GM23338 (cell line): ENCODE data around the gene MARS2. TPM values are rescaled to one million over a fixed set of nuclear protein-coding genes. Genes with fewer than 3 reads are reported as not detected.

ENCODE experiments used
- ATAC-seq: fragments of 200-7000 bp; cut with Tn5 transposase; 3 replicates; pipeline ENCODE4 v1.9.1; 2020
- DNase-seq: peaks from one replicate; pipeline ENCODE4 v3.0.0-alpha.2; 2015; ENCODE audit warnings: low spot score
- H2AFZ ChIP-seq: fragments of 200-600 bp; sonication (generic); 2 replicates; pipeline ENCODE4 v1.8.0; 2016; ENCODE audit warnings: antibody characterized with exemption, mild to moderate bottlenecking, moderate library complexity
- H3F3A ChIP-seq: fragments of 200-600 bp; sonication (generic); replicated peaks from 2 replicates; pipeline ENCODE4 v1.8.0; 2017; ENCODE audit warnings: antibody characterized with exemption, mixed run types, low read depth
- H3K27ac ChIP-seq: fragments of 200-600 bp; sonication (generic); 2 replicates; pipeline ENCODE4 v1.6.1; 2016; ENCODE audit warnings: low read depth
- H3K27me3 ChIP-seq: fragments of 200-600 bp; sonication (generic); 2 replicates; pipeline ENCODE4 v1.8.0; 2016; ENCODE audit warnings: mild to moderate bottlenecking, mixed run types, moderate library complexity; ENCODE audit not compliant: insufficient read depth
- H3K36me3 ChIP-seq: fragments of 200-600 bp; sonication (generic); 2 replicates; pipeline ENCODE4 v1.8.0; 2016; ENCODE audit warnings: mild to moderate bottlenecking; ENCODE audit not compliant: insufficient read depth
- H3K4me1 ChIP-seq: fragments of 200-600 bp; sonication (generic); 2 replicates; pipeline ENCODE4 v1.8.0; 2016; ENCODE audit warnings: mild to moderate bottlenecking, moderate library complexity; ENCODE audit not compliant: insufficient read depth
- H3K4me2 ChIP-seq: fragments of 200-600 bp; sonication (generic); 2 replicates; pipeline ENCODE4 v1.7.1; 2017; ENCODE audit warnings: mixed run types
- H3K4me3 ChIP-seq: fragments of 200-600 bp; sonication (generic); 2 replicates; pipeline ENCODE4 v1.6.1; 2016; ENCODE audit warnings: mixed run types
- H3K79me2 ChIP-seq: fragments of 200-600 bp; sonication (generic); replicated peaks from 2 replicates; pipeline ENCODE4 v1.8.0; 2017; ENCODE audit warnings: mild to moderate bottlenecking; ENCODE audit not compliant: insufficient read depth
- H3K9me2 ChIP-seq: fragments of 200-600 bp; sonication (generic); 2 replicates; pipeline ENCODE4 v1.8.0; 2017; ENCODE audit not compliant: insufficient read depth
- H4K20me1 ChIP-seq: fragments of 200-600 bp; sonication (generic); replicated peaks from 2 replicates; pipeline ENCODE4 v1.8.0; 2017; ENCODE audit warnings: mild to moderate bottlenecking; ENCODE audit not compliant: insufficient read depth
- H3K27ac Mint-ChIP-seq: 2 replicates; pipeline ENCODE4 v1.8.0; 2020; ENCODE audit warnings: inconsistent platforms, mild to moderate bottlenecking, moderate library complexity, mixed read lengths
- H3K27me3 Mint-ChIP-seq: 3 replicates; pipeline ENCODE4 v1.8.0; 2022; ENCODE audit warnings: low read depth, mild to moderate bottlenecking, moderate library complexity, mixed read lengths, inconsistent platforms; ENCODE audit not compliant: insufficient read depth, poor library complexity
- H3K36me3 Mint-ChIP-seq: 3 replicates; pipeline ENCODE4 v1.8.0; 2021; ENCODE audit warnings: low read depth, mild to moderate bottlenecking, inconsistent platforms, moderate library complexity, mixed read lengths
- H3K4me1 Mint-ChIP-seq: 3 replicates; pipeline ENCODE4 v1.8.0; 2020; ENCODE audit warnings: mild to moderate bottlenecking, inconsistent platforms, mixed read lengths
- H3K4me3 Mint-ChIP-seq: 3 replicates; pipeline ENCODE4 v1.8.0; 2021; ENCODE audit warnings: moderate library complexity, mild to moderate bottlenecking, inconsistent platforms, mixed read lengths
- H3K9me3 Mint-ChIP-seq: 3 replicates; pipeline ENCODE4 v1.8.0; 2020; ENCODE audit warnings: moderate library complexity, mild to moderate bottlenecking, inconsistent platforms, mixed read lengths
- CTCF ChIP-seq, 2 experiments: fragments of 200-600 bp in 1 of 2; sonication (generic) in 1 of 2; conservative IDR thresholded peaks; 2 replicates each; pipeline versions ENCODE4 v1.5.1 to v1.6.1; 2016 to 2017; ENCODE audit warnings: antibody characterized with exemption in 2 of 2, low read depth in 2 of 2, mild to moderate bottlenecking in 2 of 2, moderate library complexity in 1 of 2
- EZH2 ChIP-seq: fragments of 200-600 bp; sonication (generic); IDR thresholded peaks from one replicate; pipeline ENCODE4 v1.8.0; 2017; ENCODE audit warnings: antibody characterized with exemption, mild to moderate bottlenecking, low read depth; ENCODE audit not compliant: unreplicated experiment
- JUNB ChIP-seq: IDR thresholded peaks from one replicate; pipeline ENCODE4 v1.6.1; 2016; ENCODE audit warnings: antibody characterized with exemption; ENCODE audit not compliant: unreplicated experiment
- ZNF114 ChIP-seq: fragments of 250-450 bp; sonication (Bioruptor Pico); IDR thresholded peaks from 2 replicates; pipeline ENCODE4 v1.5.0; 2020; ENCODE audit warnings: mild to moderate bottlenecking, moderate library complexity
- ZNF462 ChIP-seq: fragments of 250-450 bp; sonication (Bioruptor Pico); IDR thresholded peaks from 2 replicates; pipeline ENCODE4 v1.5.0; 2020; ENCODE audit warnings: mild to moderate bottlenecking, moderate library complexity
- polyA plus RNA-seq: library from polyadenylated mRNA; unstranded; fragments of >200 nt; fragmentation: Nextera tagmentation; extraction: Ambion mirVana; gene quantifications from 2 replicates; pipeline ENCODE4 v1.2.1, GENCODE V29; 2016
- total RNA-seq: library from RNA; depleted of rRNA; stranded (reverse); fragments of >200 nt; shearing (Covaris generic); gene quantifications from 2 replicates; pipeline ENCODE4 v1.2.3, GENCODE V29; 2014

The MARS2 gene
- total and polyA plus RNA-seq, 2 experiments from 2014 or later: 13.7 to 48.2 TPM

GRCh38 chr2:197673606-197674005 lies 31.6 kb upstream of the MARS2 start:
- Histone ChIP-seq H2AFZ (0 out of 2 replicates have a peak overlapping the region, but pooled peaks have one; percentile 1), H4K20me1 (no peaks in the 10 kb centered on the region), H3K4me2 (peak overlapping the region; percentile 53), H3F3A (no peaks in the 10 kb centered on the region), H3K27ac (peak overlapping the region; percentile 13; the same call in 1 of the 2 replicates), H3K79me2 (no peaks in the 10 kb centered on the region), H3K4me3 (no peak overlapping the region), H3K4me1 (peaks cover 42% of the 10 kb centered on the region), H3K9me2 (no peaks in the 10 kb centered on the region), H3K27me3 (no peaks in the 10 kb centered on the region), H3K36me3 (no peaks in the 10 kb centered on the region)
- Mint-ChIP-seq H3K27ac (no peak overlapping the region), H3K4me3 (no peak overlapping the region), H3K9me3 (no peaks in the 10 kb centered on the region), H3K36me3 (no peaks in the 10 kb centered on the region; the same call in 2 of the 3 replicates), H3K27me3 (no peaks in the 10 kb centered on the region), H3K4me1 (peaks cover 35% of the 10 kb centered on the region)
- TF ChIP-seq ZNF462: no peak
- no peak for TF ChIP-seq EZH2
- TF ChIP-seq CTCF (conservative IDR thresholded peaks at IDR 0.05; ENCODE audit: low read depth in 2 of 2): no peak
- DNase-seq (no peak), ATAC-seq (no peak)

GRCh38 chr2:197674060-197674459 lies 31.1 kb upstream of the MARS2 start:
- Mint-ChIP-seq H3K4me3 (no peak overlapping the region), H3K9me3 (no peaks in the 10 kb centered on the region), H3K27me3 (no peaks in the 10 kb centered on the region), H3K27ac (no peak overlapping the region), H3K4me1 (peaks cover 32% of the 10 kb centered on the region), H3K36me3 (no peaks in the 10 kb centered on the region; the same call in 2 of the 3 replicates)
- TF ChIP-seq ZNF114 (CRISPR knock-in tag) (no peak), JUNB (no peak)
- no peaks in the 10 kb centered on the region for H3K27me3 ChIP-seq
- H3K4me3 ChIP-seq: no peak overlapping the region
- no peaks in the 10 kb centered on the region for H4K20me1 ChIP-seq
- no peaks in the 10 kb centered on the region for H3K79me2 ChIP-seq
- peaks cover 42% of the 10 kb centered on the region for H3K4me1 ChIP-seq
- H3K27ac ChIP-seq: no peak overlapping the region
- ATAC-seq (no peak), DNase-seq (no peak)
- no peaks in the 10 kb centered on the region for H3K36me3 ChIP-seq
- no peak overlapping the region for H2AFZ ChIP-seq
- no peaks in the 10 kb centered on the region for H3K9me2 ChIP-seq
- no peak overlapping the region; the same call in 1 of the 2 replicates for H3K4me2 ChIP-seq
- H3F3A ChIP-seq: no peaks in the 10 kb centered on the region
